GM19452 (cell line): ENCODE measurements around the gene SLC22A23.

Experiments used
- ATAC-seq: cut with Tn5 transposase; IDR thresholded peaks from one replicate; pipeline ENCODE4 v1.9.1; 2021; ENCODE audit not compliant: unreplicated experiment

The SLC22A23 gene

GRCh38 chr6:3231247-3232016 is 225.4 kb downstream of the SLC22A23 start:
- ATAC-seq = no peak

GRCh38 chr6:3230900-3231246 is 226.0 kb downstream of the SLC22A23 start:
- no peak for ATAC-seq

- ATAC-seq = no peak
These were observed 226.5 kb downstream of the SLC22A23 start for GRCh38 chr6:3230256-3230882.

DNA sequence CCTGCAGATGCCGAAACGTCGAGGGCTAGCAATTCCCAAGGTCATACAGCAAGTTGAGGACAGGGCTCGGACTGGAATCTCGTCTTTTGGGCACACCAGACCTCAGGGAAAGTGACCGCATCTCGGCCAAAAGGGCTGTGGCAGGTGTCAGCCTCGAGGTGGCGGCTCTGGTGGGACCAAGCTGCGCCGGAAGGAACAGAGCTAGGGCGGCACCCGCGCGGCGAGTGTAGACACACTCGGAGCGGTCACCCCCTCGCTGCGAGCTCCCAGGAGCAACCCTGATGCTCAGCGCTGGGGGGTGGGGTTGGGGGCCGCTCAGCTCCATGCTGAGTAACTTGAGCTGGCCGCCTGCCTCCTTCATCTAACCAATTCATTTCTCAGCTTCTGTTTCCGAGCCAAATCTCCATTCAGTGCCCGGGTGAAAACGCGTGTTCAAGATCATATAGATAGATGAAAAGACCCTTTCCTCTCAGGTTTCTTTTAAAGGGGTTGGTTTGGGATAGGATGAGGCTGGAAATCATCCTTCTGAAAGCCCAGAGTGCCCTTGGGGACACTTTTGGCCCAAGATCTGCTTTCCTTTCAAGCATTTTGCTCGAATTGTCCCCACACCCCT is 227.2 kb downstream of the SLC22A23 start:
- no peak for ATAC-seq

GRCh38 chr6:3228771-3229565 is 227.9 kb downstream of the SLC22A23 start:
- ATAC-seq = no peak

DNA sequence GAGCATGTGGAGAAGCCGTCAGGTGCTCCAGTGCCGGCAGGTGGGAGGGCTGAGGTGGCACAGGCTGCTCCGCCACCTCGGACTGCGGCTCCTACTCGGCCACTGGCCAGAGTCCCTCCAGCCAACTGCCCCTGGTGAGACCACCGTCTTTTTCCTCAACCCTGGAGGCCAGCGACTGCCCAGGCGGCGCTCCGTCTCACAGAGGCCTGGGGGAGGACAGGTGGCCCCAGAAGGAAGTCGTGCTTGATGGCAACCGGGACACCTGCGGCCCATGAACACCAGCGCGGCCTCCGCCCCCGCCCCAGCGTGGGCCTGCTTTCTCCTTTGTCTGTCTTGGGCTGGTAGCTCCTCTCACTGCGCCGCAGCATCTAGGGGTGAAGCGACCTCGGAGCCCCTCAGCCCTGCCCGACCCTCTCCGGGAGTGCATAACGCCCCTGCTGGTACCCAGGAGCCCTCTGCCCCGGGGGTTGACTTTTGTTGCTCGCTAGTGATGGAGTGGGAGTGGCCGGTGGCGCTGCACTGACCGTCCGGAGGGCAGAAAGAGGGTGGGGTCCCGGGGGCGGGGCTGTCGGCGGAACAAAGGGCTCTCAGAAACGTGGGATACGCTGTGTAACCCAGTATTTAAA is 228.7 kb downstream of the SLC22A23 start:
- ATAC-seq = no peak

GRCh38 chr6:3227363-3228045 is 229.3 kb downstream of the SLC22A23 start, which contains the start of gene TUBB2B:
Gene TUBB2B, minus strand, starts transcription at chr6:3227653. Its CDS starts 110 bp downstream, at chr6:3227543.
- no peak for ATAC-seq

- no peak for ATAC-seq
These were observed 230.1 kb downstream of the SLC22A23 start for GRCh38 chr6:3226481-3227362.

DNA sequence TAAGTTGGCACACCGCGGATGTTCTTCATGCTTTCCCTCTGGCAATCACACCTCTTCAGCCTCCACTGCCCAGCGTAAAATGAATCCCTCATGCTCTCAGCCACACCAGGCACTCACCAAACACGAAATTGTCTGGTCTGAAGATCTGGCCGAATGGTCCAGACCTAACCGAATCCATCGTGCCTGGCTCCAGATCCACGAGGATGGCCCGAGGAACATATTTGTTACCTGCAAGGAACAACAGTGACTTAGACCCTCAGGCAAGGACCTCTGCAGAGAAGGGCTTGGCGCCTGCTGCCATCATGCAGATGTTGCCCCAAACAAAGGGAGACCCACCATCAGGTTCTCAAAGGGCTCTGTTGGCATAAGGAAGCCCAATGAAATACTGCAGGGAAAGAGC is 230.8 kb downstream of the SLC22A23 start:
- no peak for ATAC-seq

GRCh38 chr6:3222506-3223038 is 234.3 kb downstream of the SLC22A23 start:
- ATAC-seq = no peak

GRCh38 chr6:3221578-3221977 is 235.3 kb downstream of the SLC22A23 start:
- no peak for ATAC-seq

DNA sequence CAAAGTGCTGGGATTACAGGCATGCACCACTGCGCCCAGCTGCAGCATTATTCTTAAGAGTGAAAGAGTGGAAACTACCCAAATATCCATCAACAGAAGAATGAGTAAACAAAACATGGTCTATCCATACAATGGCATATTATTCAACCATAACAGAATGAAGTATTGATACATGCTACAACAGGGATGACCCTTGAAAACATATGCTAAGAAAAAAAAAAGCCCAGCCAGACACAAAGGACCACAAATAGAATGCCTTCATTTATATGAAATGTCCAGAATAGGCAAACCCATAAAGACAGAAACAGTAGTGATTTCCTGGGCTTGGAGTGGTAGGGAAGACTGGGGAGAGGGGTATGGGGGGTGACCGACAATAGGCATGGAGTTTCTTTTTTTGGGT is 236.5 kb downstream of the SLC22A23 start:
- ATAC-seq = no peak
